Neutrophil (primary cell): ENCODE data around the gene CACNA2D3.

Experiments
- H3K27ac ChIP-seq: fragments of 200-600 bp; sonication (generic); 2 replicates; pipeline ENCODE4 v1.5.1; 2016; ENCODE audit warnings: mild to moderate bottlenecking, moderate library complexity
- H3K27me3 ChIP-seq: fragments of 200-600 bp; sonication (generic); 2 replicates; pipeline ENCODE4 v1.6.0; 2016; ENCODE audit warnings: mild to moderate bottlenecking
- H3K36me3 ChIP-seq: fragments of 200-600 bp; sonication (generic); 2 replicates; pipeline ENCODE4 v1.5.1; 2017
- H3K4me1 ChIP-seq, 2 experiments: fragments of 200-600 bp in 1 of 2; sonication (generic) in 1 of 2; 1 replicate in 1 of 2; 2 replicates in 1 of 2; pipeline versions ENCODE4 v1.5.1 to v1.6.1; 2013 to 2016; ENCODE audit warnings: low read depth in 1 of 2, low read length in 1 of 2, mild to moderate bottlenecking in 1 of 2, moderate library complexity in 1 of 2; ENCODE audit not compliant: control insufficient read depth in 1 of 2, insufficient read depth in 1 of 2
- H3K4me3 ChIP-seq, 2 experiments: fragments of 200-600 bp in 1 of 2; sonication (generic) in 1 of 2; 1 replicate in 1 of 2; 2 replicates in 1 of 2; pipeline ENCODE4 v1.5.1; 2013 to 2016; ENCODE audit warnings: low read depth in 1 of 2, low read length in 1 of 2, mild to moderate bottlenecking in 1 of 2, moderate library complexity in 1 of 2
- H3K9me3 ChIP-seq: fragments of 200-600 bp; sonication (generic); 2 replicates; pipeline ENCODE4 v1.5.1; 2016
- CTCF ChIP-seq: fragments of 200-600 bp; sonication (generic); IDR thresholded peaks from 2 replicates; pipeline ENCODE4 v1.5.1; 2016; ENCODE audit warnings: antibody characterized with exemption

Gene CACNA2D3

GRCh38 chr3:54270816-54271526 lies 148.6 kb downstream of the CACNA2D3 start:
- no peak overlapping the region for H3K4me3 ChIP-seq
- H3K36me3 ChIP-seq = no peaks in the 10 kb centered on the region
- no peak overlapping the region for H3K27ac ChIP-seq
- no peaks in the 10 kb centered on the region for H3K4me1 ChIP-seq
- H3K27me3 ChIP-seq = peaks cover 34% of the 10 kb centered on the region
- no peak for TF ChIP-seq CTCF
- H3K9me3 ChIP-seq = no peaks in the 10 kb centered on the region

DNA sequence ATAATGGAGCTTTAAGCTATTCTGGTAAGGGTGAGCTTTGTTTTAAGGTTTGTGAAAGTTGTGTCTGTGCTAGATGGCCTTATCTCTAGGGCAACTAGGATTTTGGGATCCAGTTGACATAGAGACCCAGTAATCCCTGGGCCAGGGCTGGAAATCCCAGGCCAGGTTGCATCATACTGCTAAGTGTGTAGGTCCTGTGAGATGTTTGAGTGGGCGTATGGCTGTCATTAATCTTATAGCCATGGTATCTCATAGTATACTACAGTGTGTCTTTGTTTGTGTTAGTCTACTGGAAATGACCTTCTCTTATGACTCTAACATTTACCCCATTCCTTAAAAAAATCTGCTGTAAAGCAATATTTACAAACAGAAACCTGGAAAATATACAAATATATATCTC lies 151.4 kb downstream of the CACNA2D3 start:
- no peaks in the 10 kb centered on the region for H3K36me3 ChIP-seq
- no peak overlapping the region for H3K27ac ChIP-seq
- no peaks in the 10 kb centered on the region for H3K9me3 ChIP-seq
- TF ChIP-seq CTCF = no peak
- no peak overlapping the region for H3K4me3 ChIP-seq
- H3K27me3 ChIP-seq = peaks cover 19% of the 10 kb centered on the region
- no peaks in the 10 kb centered on the region for H3K4me1 ChIP-seq

DNA sequence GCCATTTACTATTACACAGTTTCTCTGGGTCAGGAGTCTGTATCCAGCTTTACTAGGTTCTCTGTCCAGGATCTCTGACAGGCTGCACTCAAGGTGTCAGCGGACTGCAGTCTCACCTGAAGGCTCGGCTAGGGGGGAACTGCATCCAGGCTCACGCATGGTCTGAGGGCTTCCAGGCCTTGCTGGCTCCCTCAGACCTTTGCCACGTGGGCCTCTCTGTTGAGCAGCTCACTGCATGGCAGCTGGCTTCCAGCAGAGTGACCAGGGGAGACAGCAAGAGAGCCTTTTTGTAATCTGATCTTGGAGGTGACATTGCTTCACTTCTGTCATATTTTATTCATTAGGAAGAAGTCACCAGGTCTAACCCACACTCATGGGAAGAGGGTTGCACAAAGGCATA lies 152.3 kb downstream of the CACNA2D3 start:
- Histone ChIP-seq H3K27me3 (peaks cover 15% of the 10 kb centered on the region), H3K27ac (no peak overlapping the region), H3K4me1 (no peaks in the 10 kb centered on the region), H3K4me3 (no peak overlapping the region), H3K9me3 (no peaks in the 10 kb centered on the region), H3K36me3 (no peaks in the 10 kb centered on the region)
- no peak for TF ChIP-seq CTCF

DNA sequence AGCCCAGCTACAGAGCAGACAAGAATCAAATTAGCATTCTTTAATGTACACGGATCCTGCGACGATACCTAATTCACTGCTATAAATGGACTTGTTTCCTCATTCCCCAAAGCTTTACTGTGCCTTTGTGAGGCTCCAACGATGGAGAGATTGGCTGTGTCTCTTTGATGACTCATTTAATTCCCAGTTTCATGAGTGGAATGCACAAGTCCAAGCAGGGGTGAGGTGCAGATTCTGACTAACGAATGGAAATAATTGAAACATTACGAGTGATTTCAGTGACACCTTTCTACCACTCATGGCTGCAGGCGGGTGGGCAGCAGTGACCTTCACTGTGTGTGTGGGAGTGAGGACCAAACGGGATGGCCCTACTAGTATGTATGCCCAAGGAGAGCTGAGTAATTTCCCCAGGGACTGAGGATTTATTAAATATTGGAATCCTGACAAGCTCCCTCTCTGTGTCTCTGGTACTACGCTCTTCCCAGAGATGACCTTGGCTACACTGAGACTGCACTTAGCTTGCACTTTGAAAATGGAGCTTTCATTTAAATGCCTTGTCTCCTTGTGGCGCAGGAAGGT lies 156.7 kb downstream of the CACNA2D3 start:
- Histone ChIP-seq H3K4me3 (no peak overlapping the region), H3K27ac (no peak overlapping the region), H3K4me1 (no peaks in the 10 kb centered on the region), H3K9me3 (no peaks in the 10 kb centered on the region), H3K27me3 (peaks cover 28% of the 10 kb centered on the region), H3K36me3 (no peaks in the 10 kb centered on the region)
- no peak for TF ChIP-seq CTCF

- no peaks in the 10 kb centered on the region for H3K36me3 ChIP-seq
- no peak for TF ChIP-seq CTCF
- no peak overlapping the region for H3K27ac ChIP-seq
- H3K4me3 ChIP-seq = no peak overlapping the region
- peaks cover 28% of the 10 kb centered on the region for H3K27me3 ChIP-seq
- no peaks in the 10 kb centered on the region for H3K9me3 ChIP-seq
- H3K4me1 ChIP-seq = no peaks in the 10 kb centered on the region
These were observed 161.1 kb downstream of the CACNA2D3 start for GRCh38 chr3:54283470-54283869.
